ENCODE measurements around the gene ABHD8. TPM values are rescaled to one million over a fixed set of nuclear protein-coding genes. Genes with fewer than 3 reads are reported as not detected.
A peak's percentile ranks its signal among the peaks of the same experiment; 100 is the strongest.

Gene ABHD8
- total RNA-seq, 2 experiments from 2014 or later, result 10.1 to 10.7 TPM

- ATAC-seq (no peak), DNase-seq (no peak)
- Mint-ChIP-seq H3K9me3 (ENCODE audit: low read depth) (no peaks in the 10 kb centered on the region), H3K4me3 (no peak overlapping the region), H3K4me1 (no peaks in the 10 kb centered on the region), H3K27ac (no peak overlapping the region), H3K36me3 (peaks cover 10% of the 10 kb centered on the region), H3K27me3 (peaks cover 5% of the 10 kb centered on the region)
- CTCF ChIA-PET, result interaction anchor here (0.7 kb wide), 1 partner anchor 66 kb away, joined by 3 read pairs; no protein-coding TSS in a partner anchor
Observed at GRCh38 chr19:17323300-17323963, 20.2 kb upstream of the ABHD8 start.

DNA sequence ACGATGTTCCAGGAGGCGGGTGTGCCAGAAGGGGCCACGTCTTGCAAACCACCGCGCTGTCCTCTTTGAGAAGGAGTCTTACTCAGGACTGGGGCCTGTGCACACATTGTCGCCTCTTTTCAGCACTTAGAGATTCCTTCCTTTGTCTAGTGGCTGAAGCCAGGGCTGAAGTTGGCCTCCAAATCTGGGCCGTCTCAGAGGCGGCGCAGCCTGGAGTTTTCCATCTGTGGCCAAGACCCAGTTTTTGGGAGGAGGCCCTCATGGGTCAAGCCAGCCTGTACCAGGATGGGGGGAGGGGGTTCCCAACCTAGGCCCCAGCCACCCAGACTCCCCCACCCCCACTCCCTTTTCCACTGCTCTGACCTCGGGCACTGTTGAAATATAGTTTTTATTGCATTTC, 19.6 kb upstream of the ABHD8 start:
- CTCF ChIA-PET, result no interaction called here
- no peak for ATAC-seq
- Mint-ChIP-seq H3K27ac (no peak overlapping the region), H3K4me1 (no peaks in the 10 kb centered on the region), H3K27me3 (peaks cover 4% of the 10 kb centered on the region), H3K36me3 (peaks cover 10% of the 10 kb centered on the region), H3K9me3 (ENCODE audit: low read depth) (no peaks in the 10 kb centered on the region), H3K4me3 (no peak overlapping the region)
- DNase-seq, result no peak

- CTCF ChIA-PET, result interaction anchor here (0.6 to 1.4 kb wide), 2 partner anchors 15 to 17 kb away, joined by 3 to 4 read pairs; no protein-coding TSS in a partner anchor
- ATAC-seq (no peak), DNase-seq (no peak)
- peaks cover 10% of the 10 kb centered on the region for H3K36me3 Mint-ChIP-seq
- no peak overlapping the region for H3K27ac Mint-ChIP-seq
- no peak overlapping the region for H3K4me3 Mint-ChIP-seq
- H3K9me3 Mint-ChIP-seq (ENCODE audit: low read depth), result no peaks in the 10 kb centered on the region
- no peaks in the 10 kb centered on the region for H3K27me3 Mint-ChIP-seq
- no peaks in the 10 kb centered on the region for H3K4me1 Mint-ChIP-seq
Observed at GRCh38 chr19:17321655-17322489, 18.6 kb upstream of the ABHD8 start.

GRCh38 chr19:17320435-17320834, 17.2 kb upstream of the ABHD8 start:
- peaks cover 17% of the 10 kb centered on the region for H3K36me3 Mint-ChIP-seq
- H3K4me1 Mint-ChIP-seq, result peaks cover 5% of the 10 kb centered on the region
- no peaks in the 10 kb centered on the region for H3K27me3 Mint-ChIP-seq
- H3K9me3 Mint-ChIP-seq (ENCODE audit: low read depth), result no peaks in the 10 kb centered on the region
- CTCF ChIA-PET, result no interaction called here
- H3K27ac Mint-ChIP-seq, result no peak overlapping the region
- no peak overlapping the region for H3K4me3 Mint-ChIP-seq
- ATAC-seq, result no peak
- no peak for DNase-seq

GRCh38 chr19:17319473-17320238, 16.4 kb upstream of the ABHD8 start:
- no peak for ATAC-seq
- peaks cover 17% of the 10 kb centered on the region for H3K36me3 Mint-ChIP-seq
- no peak overlapping the region for H3K4me3 Mint-ChIP-seq
- no peak overlapping the region for H3K27ac Mint-ChIP-seq
- no peak for DNase-seq
- CTCF ChIA-PET, result interaction anchor here (0.6 kb wide), 1 partner anchor 69 kb away, joined by 3 read pairs; no protein-coding TSS in a partner anchor
- peaks cover 5% of the 10 kb centered on the region for H3K4me1 Mint-ChIP-seq
- H3K27me3 Mint-ChIP-seq, result no peaks in the 10 kb centered on the region
- H3K9me3 Mint-ChIP-seq (ENCODE audit: low read depth), result no peaks in the 10 kb centered on the region

- ATAC-seq (no peak), DNase-seq (no peak)
- CTCF ChIA-PET, result interaction anchor here (0.6 kb wide), 1 partner anchor 69 kb away, joined by 3 read pairs; no protein-coding TSS in a partner anchor
- Mint-ChIP-seq H3K36me3 (peaks cover 20% of the 10 kb centered on the region), H3K9me3 (ENCODE audit: low read depth) (no peaks in the 10 kb centered on the region), H3K27ac (no peak overlapping the region), H3K4me1 (peaks cover 5% of the 10 kb centered on the region), H3K27me3 (no peaks in the 10 kb centered on the region), H3K4me3 (no peak overlapping the region)
Observed at GRCh38 chr19:17318966-17319365, 15.7 kb upstream of the ABHD8 start.

- peaks cover 23% of the 10 kb centered on the region for H3K4me1 Mint-ChIP-seq
- no peaks in the 10 kb centered on the region for H3K27me3 Mint-ChIP-seq
- no peak for ATAC-seq
- DNase-seq, result no peak
- H3K9me3 Mint-ChIP-seq (ENCODE audit: low read depth), result no peaks in the 10 kb centered on the region
- H3K4me3 Mint-ChIP-seq, result no peak overlapping the region
- CTCF ChIA-PET, result no interaction called here
- peaks cover 16% of the 10 kb centered on the region for H3K36me3 Mint-ChIP-seq
- no peak overlapping the region for H3K27ac Mint-ChIP-seq
Observed at GRCh38 chr19:17314007-17314593, 10.9 kb upstream of the ABHD8 start.

GRCh38 chr19:17312189-17313113, 9.2 kb upstream of the ABHD8 start:
- no peak for DNase-seq
- CTCF ChIA-PET, result interaction anchor here (1.7 kb wide), 1 partner anchor 22 kb away, joined by 5 read pairs; the partner anchor contains the start of gene ANO8

DNA sequence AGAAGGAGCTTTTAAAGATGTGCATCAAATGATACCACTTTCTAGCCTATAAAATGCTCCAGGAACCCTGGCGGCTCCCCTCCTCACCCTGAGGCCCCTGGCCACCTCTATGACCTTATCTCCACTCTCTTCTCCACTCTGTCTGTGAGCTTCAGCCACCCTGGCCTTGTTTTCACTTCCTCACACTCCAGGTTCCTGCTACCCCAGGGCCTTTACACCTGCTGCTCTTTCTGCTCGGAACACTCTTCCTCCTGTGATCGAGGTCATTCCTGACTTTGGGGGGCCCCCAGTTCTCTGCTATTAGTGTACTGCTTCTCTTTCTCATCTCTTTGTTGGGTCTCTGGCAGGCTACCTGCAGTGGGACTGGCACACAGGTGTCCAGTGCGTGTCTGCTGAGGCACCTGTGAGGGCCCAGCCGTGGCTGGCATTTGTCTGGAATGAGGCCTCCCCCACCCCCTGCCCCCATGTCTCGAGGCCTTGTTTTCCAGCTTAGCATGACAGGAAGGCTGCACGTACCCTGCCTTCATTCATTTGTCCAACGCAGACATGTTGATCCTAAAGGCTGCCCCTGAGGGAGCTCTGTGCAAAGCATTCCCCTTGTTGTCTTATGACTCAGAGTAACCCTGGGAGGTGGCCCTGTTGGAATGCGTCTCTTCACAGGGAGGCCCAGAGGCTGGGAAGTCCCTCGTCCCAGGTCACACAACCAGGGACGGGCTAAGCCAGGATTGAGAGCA, 8.4 kb upstream of the ABHD8 start:
- CTCF ChIA-PET, result no interaction called here
- Mint-ChIP-seq H3K27me3 (no peaks in the 10 kb centered on the region), H3K36me3 (peaks cover 16% of the 10 kb centered on the region), H3K4me1 (peaks cover 40% of the 10 kb centered on the region), H3K9me3 (ENCODE audit: low read depth) (no peaks in the 10 kb centered on the region), H3K4me3 (no peak overlapping the region), H3K27ac (peak overlapping the region; percentile 39)
- DNase-seq (no peak), ATAC-seq (no peak)

More at GRCh38 chr19:17312189-17313113, 9.2 kb upstream of the ABHD8 start:
- H3K4me1 Mint-ChIP-seq, result peaks cover 32% of the 10 kb centered on the region
- no peak overlapping the region for H3K4me3 Mint-ChIP-seq
- no peaks in the 10 kb centered on the region for H3K9me3 Mint-ChIP-seq (ENCODE audit: low read depth)
- no peaks in the 10 kb centered on the region for H3K27me3 Mint-ChIP-seq
- peaks cover 16% of the 10 kb centered on the region for H3K36me3 Mint-ChIP-seq
- ATAC-seq, result no peak
- H3K27ac Mint-ChIP-seq, result no peak overlapping the region

DNA sequence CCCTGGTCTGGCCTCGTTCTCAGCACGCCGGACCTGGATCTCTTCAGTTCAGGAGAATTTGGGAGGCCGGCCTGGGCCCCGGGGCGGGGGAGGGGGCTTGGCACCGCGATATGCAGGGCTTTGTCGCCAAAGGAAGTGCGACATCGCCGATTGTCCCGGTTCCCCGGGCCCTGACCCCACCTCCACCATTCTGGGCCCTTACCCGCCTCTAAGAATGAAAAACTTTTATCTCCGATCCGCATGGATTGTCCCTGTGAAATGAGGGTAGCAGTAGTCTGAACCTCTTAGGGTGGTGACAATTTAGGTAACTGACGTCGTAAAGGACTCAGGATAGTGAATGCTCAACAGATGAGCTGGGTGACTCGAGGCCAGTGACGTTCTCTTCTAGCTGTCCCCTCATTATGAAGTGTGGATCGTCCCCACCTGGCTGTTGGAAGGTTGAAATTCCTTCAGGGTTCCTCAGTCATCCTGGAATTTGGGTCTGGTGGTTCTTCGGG, 6.8 kb upstream of the ABHD8 start:
- no peaks in the 10 kb centered on the region for H3K9me3 Mint-ChIP-seq (ENCODE audit: low read depth)
- H3K4me3 Mint-ChIP-seq, result peak overlapping the region; percentile 90
- CTCF ChIA-PET, result interaction anchor here (0.7 to 6.2 kb wide), 7 partner anchors 17 to 257 kb away, joined by 3 to 44 read pairs (median 7); partner anchors contain the start of genes ANO8, BABAM1 and GTPBP3
- peak overlapping the region; percentile 95 for H3K27ac Mint-ChIP-seq
- no peaks in the 10 kb centered on the region for H3K27me3 Mint-ChIP-seq
- peaks cover 41% of the 10 kb centered on the region for H3K4me1 Mint-ChIP-seq
- DNase-seq, result peak; percentile 55
- H3K36me3 Mint-ChIP-seq, result peaks cover 9% of the 10 kb centered on the region
- no peak for ATAC-seq

DNA sequence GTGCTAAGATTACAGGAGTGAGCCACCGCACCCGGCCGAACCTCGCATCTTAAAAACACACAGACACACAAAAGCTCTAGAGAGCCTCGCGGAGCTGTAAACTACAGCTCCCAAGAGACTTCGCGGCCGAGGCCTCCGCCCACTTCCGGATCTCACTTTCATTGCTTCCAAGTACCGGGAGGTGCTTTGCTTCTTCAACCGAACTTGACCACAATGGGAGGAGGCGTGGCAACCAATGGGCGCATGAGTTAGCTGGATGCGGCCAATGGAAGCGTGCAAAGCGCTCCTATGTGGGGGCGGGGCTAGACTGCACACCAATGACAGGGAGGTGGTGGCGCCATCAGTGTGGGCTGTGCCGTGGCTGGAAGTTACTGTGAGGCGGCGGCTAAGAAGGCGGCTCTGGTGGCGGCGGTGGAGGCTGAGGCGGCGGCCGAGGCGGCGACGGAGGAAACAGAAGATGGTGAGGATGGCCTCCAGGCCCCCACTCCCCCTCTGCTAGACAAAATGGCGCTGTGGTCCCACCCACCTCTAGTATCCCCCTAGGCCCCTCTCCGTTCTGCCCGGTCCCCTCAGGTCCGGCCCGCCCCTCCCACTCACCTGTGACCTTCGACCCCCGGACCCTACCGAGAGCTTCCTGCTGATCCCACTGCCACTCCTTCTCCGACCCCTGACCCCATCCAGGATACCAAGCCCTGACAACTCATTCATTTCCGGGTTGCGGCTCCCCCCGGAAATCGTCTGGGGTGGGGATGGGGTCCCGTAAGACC, 6.2 kb upstream of the ABHD8 start, which contains the start of gene DDA1:
TSS of gene DDA1 (plus strand) at position 366 of the 767 bp plus-strand sequence. CDS start at position 458, 92 bp downstream.
- ATAC-seq (peak; percentile 81), DNase-seq (peak; percentile 100)
- peak within 1 kb of the TSS; percentile 95 for H3K27ac Mint-ChIP-seq
- no peaks in the 10 kb centered on the region for H3K27me3 Mint-ChIP-seq
- CTCF ChIA-PET, result interaction anchor here (0.6 to 6.2 kb wide), 14 partner anchors 17 to 257 kb away, joined by 3 to 44 read pairs (median 5); partner anchors contain the start of genes ANO8, BABAM1 and GTPBP3
- peak within 1 kb of the TSS; percentile 90 for H3K4me3 Mint-ChIP-seq
- peaks cover 48% of the 10 kb centered on the region for H3K4me1 Mint-ChIP-seq
- H3K9me3 Mint-ChIP-seq (ENCODE audit: low read depth), result no peaks in the 10 kb centered on the region
- peaks cover 9% of the 10 kb centered on the region for H3K36me3 Mint-ChIP-seq
